ENCODE results near the gene PFN4. TPM values are rescaled to one million over a fixed set of nuclear protein-coding genes. Genes with fewer than 3 reads are reported as not detected.

Gene PFN4
- total and polyA plus RNA-seq, 7 donors, result 0.12 to 1.9 TPM; not detected in 5

DNA sequence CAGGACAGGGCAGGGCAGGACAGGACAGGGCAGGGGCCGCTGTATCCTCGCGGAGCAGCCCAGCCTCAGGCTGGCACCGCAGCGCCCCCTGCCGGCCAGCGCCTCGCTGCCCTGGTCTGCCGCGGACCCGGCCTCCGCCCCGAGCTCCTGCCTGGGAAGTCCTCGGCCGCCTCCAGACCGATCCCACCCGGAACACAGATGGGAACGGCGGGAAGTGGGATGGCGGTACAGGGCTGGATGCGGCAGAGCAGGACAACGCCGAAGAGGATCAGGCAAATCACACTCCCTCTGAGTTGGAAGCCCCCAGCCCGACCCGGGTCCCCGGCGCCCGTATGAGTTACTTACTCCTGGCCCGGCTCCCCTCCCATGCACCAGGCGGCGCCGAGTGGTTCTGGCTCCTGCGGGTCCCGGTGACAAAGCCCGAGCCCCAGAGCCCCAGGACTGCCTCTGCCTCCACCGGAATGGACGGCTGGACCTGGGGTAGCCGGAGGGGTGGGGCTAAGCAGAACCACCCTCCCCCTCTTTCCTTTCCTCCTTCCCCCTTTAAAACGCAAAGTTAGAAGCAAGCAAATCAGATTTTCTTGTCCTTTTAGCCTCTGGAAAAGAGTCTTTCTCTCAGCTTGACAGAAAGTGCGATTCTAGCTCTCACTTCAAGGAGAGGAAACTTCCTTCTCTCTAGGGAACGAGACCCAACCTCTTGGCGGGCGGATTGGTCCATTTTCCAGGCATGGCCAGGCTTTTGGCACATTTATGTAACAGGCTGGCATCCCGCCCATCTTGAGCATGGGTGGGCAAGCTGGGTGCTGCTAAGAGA lies 38.5 kb downstream of the PFN4 start, which contains the start of gene TP53I3:
Gene TP53I3 (minus strand): TSS at position 449 of the 814 bp plus-strand sequence. CDS start 508 bp downstream, outside the sequence.
- peak within 1 kb of the TSS; percentile 82 to 95 (median 92) for H3K27ac ChIP-seq
- no peaks in the 10 kb centered on the region for H3K9me3 ChIP-seq
- 0 to 1% methylated on average over 44 of the region's 44 CpGs for WGBS, 2 donors
- TF ChIP-seq POLR2A (IDR thresholded peaks at IDR 0.05) (peak; percentile 62 to 73), CTCF (IDR thresholded peaks at IDR 0.05) (peak; percentile 96 to 98 (median 98)), EP300 (IDR thresholded peaks at IDR 0.05) (no peak), POLR2AphosphoS5 (IDR thresholded peaks at IDR 0.05) (peak; percentile 61 to 84 (median 76))
- H3K36me3 ChIP-seq, result peaks cover 0 to 45% (median 4%) of the 10 kb centered on the region in 4 donors
- peak; percentile 94 for DNase-seq
- peak within 1 kb of the TSS; percentile 46 to 64 (median 55) for H3K4me3 ChIP-seq
- intact Hi-C loops (cut with DNase I), result loop anchor here (1.0 to 5.0 kb wide), 4 partner anchors 38 to 298 kb away; partner anchors contain the start of genes ATAD2B, FAM228B and PFN4
- no peaks in the 10 kb centered on the region for H3K27me3 ChIP-seq
- peaks cover 0 to 18% (median 13%) of the 10 kb centered on the region in 4 donors for H3K4me1 ChIP-seq

DNA sequence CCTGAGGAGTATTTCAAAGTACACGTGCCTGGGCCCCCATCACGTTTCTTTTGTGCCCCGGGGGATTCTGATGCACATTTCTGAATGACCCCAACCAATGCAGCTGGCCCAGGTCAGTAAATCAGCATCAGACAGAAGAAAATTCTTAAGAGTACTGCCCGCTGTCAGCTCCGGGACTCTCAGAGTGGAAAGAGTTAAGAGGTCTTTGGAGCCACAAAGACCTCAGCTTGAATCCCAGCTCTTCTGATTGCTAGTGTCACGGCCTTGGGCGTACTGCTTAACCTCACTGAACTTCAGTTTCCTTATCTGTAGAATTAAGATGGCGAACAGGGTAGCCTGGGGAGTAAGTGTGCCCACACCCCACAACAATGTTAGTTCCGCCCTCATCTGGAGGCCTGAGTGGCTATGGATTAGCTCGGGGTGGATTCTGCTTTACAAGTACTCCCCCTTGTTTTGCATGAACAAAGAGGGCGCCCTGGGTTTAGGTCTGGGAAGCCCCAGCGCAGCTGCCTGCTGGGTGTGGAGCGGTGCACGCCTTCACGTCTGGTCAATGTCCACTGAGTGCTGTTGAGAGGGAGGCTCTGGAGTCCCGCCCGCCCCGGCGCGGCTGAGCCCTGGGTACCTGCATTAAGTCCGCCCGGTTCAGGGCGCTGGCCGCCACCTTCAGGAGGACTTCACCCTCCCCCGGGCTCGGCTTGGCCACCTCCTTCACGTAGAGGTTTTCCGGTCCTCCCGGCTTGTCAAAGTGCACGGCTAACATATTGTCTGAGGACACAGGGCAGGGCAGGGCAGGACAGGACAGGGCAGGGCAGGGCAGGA lies 39.4 kb downstream of the PFN4 start:
- no peaks in the 10 kb centered on the region for H3K27me3 ChIP-seq
- intact Hi-C loops (cut with DNase I), result loop anchor here (1.0 to 5.0 kb wide), 4 partner anchors 39 to 299 kb away; partner anchors contain the start of genes ATAD2B, FAM228B and PFN4
- peaks cover 0 to 48% (median 4%) of the 10 kb centered on the region in 4 donors for H3K36me3 ChIP-seq
- 3 to 9% methylated on average over 30 of the region's 30 CpGs for WGBS, 2 donors
- TF ChIP-seq EP300 (IDR thresholded peaks at IDR 0.05) (no peak), POLR2AphosphoS5 (IDR thresholded peaks at IDR 0.05) (peak in 1 of 4 donors; percentile 23), POLR2A (IDR thresholded peaks at IDR 0.05) (no peak), CTCF (IDR thresholded peaks at IDR 0.05) (no peak)
- H3K4me1 ChIP-seq, result peaks cover 0 to 18% (median 13%) of the 10 kb centered on the region in 4 donors
- no peaks in the 10 kb centered on the region for H3K9me3 ChIP-seq
- peak overlapping the region; percentile 82 to 95 (median 92) for H3K27ac ChIP-seq
- no peak for DNase-seq
- peak overlapping the region; percentile 46 to 64 (median 55) for H3K4me3 ChIP-seq

- Histone ChIP-seq H3K9me3 (no peaks in the 10 kb centered on the region), H3K27me3 (no peaks in the 10 kb centered on the region), H3K36me3 (peaks cover 0 to 43% (median 4%) of the 10 kb centered on the region in 4 donors), H3K4me3 (peak overlapping the region in 2 of 4 donors; percentile 63 to 64), H3K4me1 (peaks cover 0 to 19% (median 13%) of the 10 kb centered on the region in 4 donors), H3K27ac (peak overlapping the region; percentile 82 to 95 (median 92))
- TF ChIP-seq POLR2A (IDR thresholded peaks at IDR 0.05), result no peak
- no peak for TF ChIP-seq POLR2AphosphoS5 (IDR thresholded peaks at IDR 0.05)
- TF ChIP-seq CTCF (IDR thresholded peaks at IDR 0.05), result no peak
- no peak for TF ChIP-seq EP300 (IDR thresholded peaks at IDR 0.05)
- intact Hi-C loops (cut with DNase I), result loop anchor here (5.0 kb wide), 2 partner anchors 261 to 299 kb away; no protein-coding TSS in a partner anchor
- WGBS, 2 donors, result 78 to 86% methylated on average over 8 of the region's 8 CpGs
- no peak for DNase-seq
These were observed 40.2 kb downstream of the PFN4 start for GRCh38 chr2:24082787-24083566.

- Histone ChIP-seq H3K27ac (no peak overlapping the region), H3K4me1 (peaks cover 0 to 31% (median 22%) of the 10 kb centered on the region in 4 donors), H3K27me3 (no peaks in the 10 kb centered on the region), H3K9me3 (no peaks in the 10 kb centered on the region), H3K36me3 (peaks cover 0 to 34% (median 4%) of the 10 kb centered on the region in 4 donors), H3K4me3 (no peak overlapping the region)
- no peak for TF ChIP-seq EP300 (IDR thresholded peaks at IDR 0.05)
- no peak for TF ChIP-seq POLR2A (IDR thresholded peaks at IDR 0.05)
- no peak for TF ChIP-seq CTCF (IDR thresholded peaks at IDR 0.05)
- TF ChIP-seq POLR2AphosphoS5 (IDR thresholded peaks at IDR 0.05), result no peak
- no peak for DNase-seq
- WGBS, 2 donors, result 79 to 88% methylated on average over 2 of the region's 2 CpGs
- intact Hi-C loops (cut with DNase I), result loop anchor here (5.0 kb wide), 2 partner anchors 258 to 302 kb away; no protein-coding TSS in a partner anchor
These were observed 42.4 kb downstream of the PFN4 start for GRCh38 chr2:24080701-24081100.
